ENCODE results near the gene RPA3. TPM values are rescaled to one million over a fixed set of nuclear protein-coding genes. Genes with fewer than 3 reads are reported as not detected.

Gene RPA3
- total RNA-seq, 2 experiments from 2014 or later = 32.9 to 36.5 TPM

- peaks cover 3% of the 10 kb centered on the region for H3K4me1 ChIP-seq (ENCODE audit: insufficient read depth, low read length)
- DNase-seq = no peak
- no peak overlapping the region for H3K4me3 ChIP-seq (ENCODE audit: low read length)
- H3K27ac Mint-ChIP-seq = no peak overlapping the region
- no peaks in the 10 kb centered on the region for H3K9me3 ChIP-seq (ENCODE audit: control insufficient read depth in 1 of 2, insufficient read depth in 1 of 2, low read length in 2 of 2)
- H3K4me1 Mint-ChIP-seq (ENCODE audit: low read depth) = peaks cover 46% of the 10 kb centered on the region
- H3K27ac ChIP-seq (ENCODE audit: low read depth in 1 of 2, low read length in 2 of 2) = no peak overlapping the region
- ATAC-seq (ENCODE audit: poor library complexity) = no peak
- H3K36me3 Mint-ChIP-seq (ENCODE audit: low read depth) = peaks cover 29% of the 10 kb centered on the region
- H3K36me3 ChIP-seq (ENCODE audit: insufficient read depth, low read length) = no peaks in the 10 kb centered on the region
- no peak for TF ChIP-seq CTCF (IDR thresholded peaks at IDR 0.05)
- CTCF ChIA-PET = interaction anchor here (1.5 to 2.3 kb wide), 2 partner anchors 10 to 45 kb away, joined by 4 to 6 read pairs; no protein-coding TSS in a partner anchor
- no peaks in the 10 kb centered on the region for H3K27me3 Mint-ChIP-seq
- H3K27me3 ChIP-seq (ENCODE audit: control insufficient read depth in 1 of 2, insufficient read depth in 2 of 2, low read length in 2 of 2) = no peaks in the 10 kb centered on the region
- intact Hi-C loops (cut with DNase I, micrococcal nuclease) = no loop called here
- H3K9me3 Mint-ChIP-seq = peaks cover 2% of the 10 kb centered on the region
- H3K4me3 Mint-ChIP-seq = no peak overlapping the region
- POLR2A ChIA-PET = no interaction called here
Measured at GRCh38 chr7:7699380-7699779, 19.0 kb downstream of the RPA3 start.

- Mint-ChIP-seq H3K36me3 (ENCODE audit: low read depth) (peaks cover 31% of the 10 kb centered on the region), H3K9me3 (peaks cover 2% of the 10 kb centered on the region), H3K4me1 (ENCODE audit: low read depth) (peaks cover 46% of the 10 kb centered on the region), H3K27ac (no peak overlapping the region), H3K4me3 (no peak overlapping the region), H3K27me3 (no peaks in the 10 kb centered on the region)
- peaks cover 3% of the 10 kb centered on the region for H3K4me1 ChIP-seq (ENCODE audit: insufficient read depth, low read length)
- ChIA-PET CTCF (interaction anchor here (1.5 to 2.3 kb wide), 2 partner anchors 9 to 45 kb away, joined by 4 to 6 read pairs; no protein-coding TSS in a partner anchor), POLR2A (no interaction called here)
- ATAC-seq (ENCODE audit: poor library complexity) (no peak), DNase-seq (no peak)
- H3K9me3 ChIP-seq (ENCODE audit: control insufficient read depth in 1 of 2, insufficient read depth in 1 of 2, low read length in 2 of 2) = no peaks in the 10 kb centered on the region
- H3K27me3 ChIP-seq (ENCODE audit: control insufficient read depth in 1 of 2, insufficient read depth in 2 of 2, low read length in 2 of 2) = no peaks in the 10 kb centered on the region
- H3K27ac ChIP-seq (ENCODE audit: low read depth in 1 of 2, low read length in 2 of 2) = no peak overlapping the region
- no peaks in the 10 kb centered on the region for H3K36me3 ChIP-seq (ENCODE audit: insufficient read depth, low read length)
- no peak overlapping the region for H3K4me3 ChIP-seq (ENCODE audit: low read length)
- no peak for TF ChIP-seq CTCF (IDR thresholded peaks at IDR 0.05)
- intact Hi-C loops (cut with DNase I, micrococcal nuclease) = no loop called here
Measured at GRCh38 chr7:7698930-7699329, 19.5 kb downstream of the RPA3 start.

GRCh38 chr7:7696458-7697119 lies 21.8 kb downstream of the RPA3 start:
- Histone ChIP-seq H3K36me3 (ENCODE audit: insufficient read depth, low read length) (no peaks in the 10 kb centered on the region), H3K4me3 (ENCODE audit: low read length) (no peak overlapping the region), H3K4me1 (ENCODE audit: insufficient read depth, low read length) (peaks cover 3% of the 10 kb centered on the region), H3K27me3 (ENCODE audit: control insufficient read depth in 1 of 2, insufficient read depth in 2 of 2, low read length in 2 of 2) (no peaks in the 10 kb centered on the region), H3K9me3 (ENCODE audit: control insufficient read depth in 1 of 2, insufficient read depth in 1 of 2, low read length in 2 of 2) (no peaks in the 10 kb centered on the region), H3K27ac (ENCODE audit: low read depth in 1 of 2, low read length in 2 of 2) (no peak overlapping the region)
- H3K27ac Mint-ChIP-seq = no peak overlapping the region
- H3K9me3 Mint-ChIP-seq = peaks cover 2% of the 10 kb centered on the region
- CTCF ChIA-PET = interaction anchor here (0.6 to 1.2 kb wide), 3 partner anchors 15 to 556 kb away, joined by 3 to 4 read pairs (median 4); no protein-coding TSS in a partner anchor
- no peak overlapping the region for H3K4me3 Mint-ChIP-seq
- ATAC-seq (ENCODE audit: poor library complexity) = no peak
- H3K4me1 Mint-ChIP-seq (ENCODE audit: low read depth) = peaks cover 42% of the 10 kb centered on the region
- no peak for TF ChIP-seq CTCF (IDR thresholded peaks at IDR 0.05)
- H3K36me3 Mint-ChIP-seq (ENCODE audit: low read depth) = peaks cover 39% of the 10 kb centered on the region
- DNase-seq = no peak
- intact Hi-C loops (cut with DNase I, micrococcal nuclease) = no loop called here
- no peaks in the 10 kb centered on the region for H3K27me3 Mint-ChIP-seq
- POLR2A ChIA-PET = interaction anchor here (0.7 kb wide), 1 partner anchor 56 kb away, joined by 3 read pairs; the partner anchor contains the start of gene UMAD1

All from CD4-positive, alpha-beta T cell (primary cell).